Measurements from ENCODE around the gene ALPK1. TPM values are rescaled to one million over a fixed set of nuclear protein-coding genes. Genes with fewer than 3 reads are reported as not detected.

Gene ALPK1
- total RNA-seq, 1 experiment from 2014 or later: 0.17 TPM

DNA sequence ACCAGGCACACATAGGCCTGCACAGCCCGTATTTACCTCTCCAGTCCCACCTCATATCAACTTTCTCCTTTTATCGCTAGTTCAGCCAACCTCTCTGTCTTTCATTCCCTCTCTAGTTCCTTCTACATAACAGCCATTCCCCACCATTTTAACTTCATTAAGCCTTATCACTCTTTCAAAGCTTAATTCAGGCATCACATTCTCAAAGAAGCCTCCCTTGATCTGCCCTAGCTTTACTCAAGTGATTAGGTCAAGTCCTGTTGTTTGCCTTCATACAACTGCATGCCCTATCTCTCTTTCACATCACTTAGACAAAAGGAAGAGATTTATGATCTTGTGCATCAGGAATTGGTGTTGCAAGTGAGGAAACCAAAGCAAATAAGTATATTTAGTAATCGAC, 74.2 kb downstream of the ALPK1 start:
- Histone ChIP-seq H3K14ac (ENCODE audit: insufficient read depth, low read length) (no peak overlapping the region), H3K27me3 (ENCODE audit: insufficient read depth, low read length) (no peaks in the 10 kb centered on the region), H2BK15ac (ENCODE audit: low read depth, low read length) (no peak overlapping the region), H2BK12ac (ENCODE audit: insufficient read length, low read depth, low read length) (no peak overlapping the region), H3K23me2 (ENCODE audit: insufficient read length, low read depth, low read length, poor library complexity, severe bottlenecking) (no peaks in the 10 kb centered on the region), H3K79me2 (ENCODE audit: insufficient read depth, low read length) (no peaks in the 10 kb centered on the region), H2AFZ (ENCODE audit: low read length) (no peak overlapping the region), H3K9ac (ENCODE audit: extremely low read depth, insufficient read length, low read length) (no peak overlapping the region), H4K91ac (ENCODE audit: insufficient read length, low read depth, low read length) (no peak overlapping the region), H3K79me1 (ENCODE audit: insufficient read depth, low read depth, low read length, poor library complexity, severe bottlenecking) (no peaks in the 10 kb centered on the region), H4K5ac (ENCODE audit: insufficient read length, low read depth, low read length) (no peak overlapping the region), H2BK5ac (ENCODE audit: insufficient read length, low read length) (no peak overlapping the region), H3K56ac (ENCODE audit: insufficient read length, low read depth, low read length) (no peak overlapping the region), H3K4me2 (ENCODE audit: insufficient read depth, insufficient read length, low read length) (no peak overlapping the region), H4K8ac (replicated peaks; ENCODE audit: insufficient read length, low read depth, low read length) (no peak overlapping the region), H2AK5ac (ENCODE audit: insufficient read length, low read length) (no peak overlapping the region), H3K23ac (ENCODE audit: insufficient read length, low read depth, low read length) (no peak overlapping the region), H3K9me3 (ENCODE audit: control insufficient read depth, low read depth, low read length) (no peaks in the 10 kb centered on the region), H3T11ph (ENCODE audit: low read length) (no peak overlapping the region), H4K20me1 (ENCODE audit: control insufficient read depth, insufficient read depth, insufficient read length) (no peaks in the 10 kb centered on the region), H3K4ac (ENCODE audit: low read depth, low read length) (no peak overlapping the region), H3K4me1 (ENCODE audit: insufficient read depth, low read length) (no peaks in the 10 kb centered on the region), H3K27ac (ENCODE audit: insufficient read length, low read depth, low read length) (no peak overlapping the region), H2BK120ac (ENCODE audit: low read depth, low read length, poor library complexity, severe bottlenecking) (no peak overlapping the region), H2BK20ac (ENCODE audit: low read depth, low read length, poor library complexity, severe bottlenecking) (no peak overlapping the region), H3K18ac (ENCODE audit: insufficient read length, low read depth, low read length) (no peak overlapping the region)
- Mint-ChIP-seq H3K9me3 (peaks cover 4 to 8% of the 10 kb centered on the region in 2 experiments; a peak in 2 of 5 replicates), H3K4me1 (peaks cover 0 to 7% of the 10 kb centered on the region in 2 experiments; a peak in 2 of 4 replicates), H3K4me3 (no peak overlapping the region), H3K27me3 (ENCODE audit: low read depth) (peaks cover 10% of the 10 kb centered on the region), H3K36me3 (ENCODE audit: insufficient read depth in 1 of 3, low read depth in 3 of 3) (no peaks in the 10 kb centered on the region), H3K27ac (no peak overlapping the region)
- DNase-seq: no peak
- WGBS (ENCODE audit: extremely low coverage, insufficient read length, low lambda C conversion rate): no CpG with 5 or more reads among the region's 3 CpGs
- TF ChIP-seq, protein P1, sequence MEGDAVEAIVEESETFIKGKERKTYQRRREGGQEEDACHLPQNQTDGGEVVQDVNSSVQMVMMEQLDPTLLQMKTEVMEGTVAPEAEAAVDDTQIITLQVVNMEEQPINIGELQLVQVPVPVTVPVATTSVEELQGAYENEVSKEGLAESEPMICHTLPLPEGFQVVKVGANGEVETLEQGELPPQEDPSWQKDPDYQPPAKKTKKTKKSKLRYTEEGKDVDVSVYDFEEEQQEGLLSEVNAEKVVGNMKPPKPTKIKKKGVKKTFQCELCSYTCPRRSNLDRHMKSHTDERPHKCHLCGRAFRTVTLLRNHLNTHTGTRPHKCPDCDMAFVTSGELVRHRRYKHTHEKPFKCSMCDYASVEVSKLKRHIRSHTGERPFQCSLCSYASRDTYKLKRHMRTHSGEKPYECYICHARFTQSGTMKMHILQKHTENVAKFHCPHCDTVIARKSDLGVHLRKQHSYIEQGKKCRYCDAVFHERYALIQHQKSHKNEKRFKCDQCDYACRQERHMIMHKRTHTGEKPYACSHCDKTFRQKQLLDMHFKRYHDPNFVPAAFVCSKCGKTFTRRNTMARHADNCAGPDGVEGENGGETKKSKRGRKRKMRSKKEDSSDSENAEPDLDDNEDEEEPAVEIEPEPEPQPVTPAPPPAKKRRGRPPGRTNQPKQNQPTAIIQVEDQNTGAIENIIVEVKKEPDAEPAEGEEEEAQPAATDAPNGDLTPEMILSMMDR (conservative IDR thresholded peaks at IDR 0.05): no peak

Data from H9 (cell line).